NT2/D1 (cell line): ENCODE measurements around the gene CDH13.
A peak's percentile ranks its signal among the peaks of the same experiment; 100 is the strongest.

Source experiments
- DNase-seq: peaks from one replicate; pipeline ENCODE4 v3.0.0-alpha.2; 2011; ENCODE audit warnings: low read depth, low spot score
- H3K27me3 ChIP-seq: 2 replicates; pipeline ENCODE4 v1.6.0; 2011; ENCODE audit warnings: mild to moderate bottlenecking; ENCODE audit not compliant: insufficient read length, insufficient read depth
- H3K36me3 ChIP-seq: 2 replicates; pipeline ENCODE4 v1.6.1; 2011; ENCODE audit warnings: mild to moderate bottlenecking, low read length, mixed read lengths; ENCODE audit not compliant: insufficient read depth, insufficient read length
- H3K4me1 ChIP-seq: 2 replicates; pipeline ENCODE4 v1.5.1; 2011; ENCODE audit not compliant: insufficient read depth, insufficient read length
- H3K4me3 ChIP-seq: 2 replicates; pipeline ENCODE4 v1.5.1; 2011; ENCODE audit warnings: low read depth; ENCODE audit not compliant: insufficient read length
- H3K9ac ChIP-seq: 2 replicates; pipeline ENCODE4 v1.6.0; 2011; ENCODE audit warnings: low read depth; ENCODE audit not compliant: insufficient read length
- H3K9me3 ChIP-seq: 2 replicates; pipeline ENCODE4 v1.5.1; 2011; ENCODE audit warnings: mild to moderate bottlenecking, low read length; ENCODE audit not compliant: insufficient read depth
- SUZ12 ChIP-seq: IDR thresholded peaks from 2 replicates; pipeline ENCODE4 v1.6.1; 2011; ENCODE audit not compliant: insufficient read length, insufficient read depth; ENCODE audit errors: extremely low read depth
- YY1 ChIP-seq: IDR thresholded peaks from 2 replicates; pipeline ENCODE4 v1.6.1; 2011; ENCODE audit not compliant: insufficient read length, insufficient read depth
- ZNF274 ChIP-seq: IDR thresholded peaks from 2 replicates; pipeline ENCODE4 v1.6.1; 2011; ENCODE audit warnings: mild to moderate bottlenecking, low read depth, low read length

The CDH13 gene

DNA sequence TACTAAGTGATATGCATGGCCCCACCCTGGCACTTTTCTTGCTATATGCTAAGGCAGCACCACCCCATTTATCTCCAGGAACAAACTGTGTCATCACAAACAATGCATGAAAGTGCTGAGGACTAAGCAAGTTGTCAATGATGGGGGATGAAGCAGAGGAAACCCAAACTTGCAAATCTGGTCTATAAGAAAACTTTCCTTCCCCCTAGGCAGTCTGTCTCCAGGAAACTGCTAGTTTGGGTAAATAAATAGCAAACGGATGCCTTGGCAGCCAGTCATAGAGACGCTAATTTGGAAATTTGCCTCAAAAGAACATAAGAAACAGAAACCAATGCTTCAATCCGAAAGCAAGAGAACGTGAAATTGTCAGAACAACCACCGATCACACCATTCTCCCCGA, 1175.4 kb downstream of the CDH13 start:
- no peak for TF ChIP-seq ZNF274
- no peak for TF ChIP-seq YY1
- TF ChIP-seq SUZ12 = no peak
- Histone ChIP-seq H3K9ac (no peak overlapping the region), H3K9me3 (no peaks in the 10 kb centered on the region), H3K36me3 (no peaks in the 10 kb centered on the region), H3K4me1 (no peaks in the 10 kb centered on the region), H3K4me3 (no peak overlapping the region), H3K27me3 (no peaks in the 10 kb centered on the region)
- DNase-seq = peak; percentile 57

DNA sequence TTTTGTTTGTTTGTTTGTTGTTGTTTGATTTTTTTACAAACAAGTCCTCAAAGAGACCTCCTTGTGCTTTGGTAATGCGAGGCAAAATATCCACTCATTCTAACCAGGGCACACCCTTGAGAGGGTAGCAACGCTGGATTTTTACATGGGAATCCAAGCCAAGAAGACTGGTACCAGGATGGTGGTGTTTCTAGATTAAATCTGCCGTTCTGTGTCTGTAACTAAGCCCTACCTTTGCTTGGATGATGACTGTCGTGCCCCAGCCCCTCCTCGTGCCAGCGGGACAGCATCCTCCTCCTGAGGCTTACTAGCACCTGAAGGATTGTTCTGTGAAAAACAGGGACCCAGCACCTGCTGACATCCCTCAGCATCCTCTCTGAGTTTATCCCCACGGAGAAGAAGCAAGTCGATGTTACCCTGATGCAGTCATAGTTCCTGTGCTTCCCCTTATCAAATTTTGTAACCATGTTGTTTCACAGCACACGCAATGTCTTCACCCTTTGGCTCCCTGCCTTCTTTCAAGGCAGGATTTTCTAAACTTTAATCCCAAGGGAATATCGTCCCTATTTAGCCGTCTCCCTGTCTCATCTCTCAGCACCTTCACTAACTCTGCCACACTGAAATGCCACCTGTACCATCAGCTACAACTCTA, 1175.9 kb downstream of the CDH13 start:
- TF ChIP-seq SUZ12 (no peak), ZNF274 (no peak), YY1 (no peak)
- H3K4me1 ChIP-seq = no peaks in the 10 kb centered on the region
- H3K4me3 ChIP-seq = no peak overlapping the region
- DNase-seq = no peak
- H3K36me3 ChIP-seq = no peaks in the 10 kb centered on the region
- H3K27me3 ChIP-seq = no peaks in the 10 kb centered on the region
- H3K9ac ChIP-seq = no peak overlapping the region
- no peaks in the 10 kb centered on the region for H3K9me3 ChIP-seq

DNA sequence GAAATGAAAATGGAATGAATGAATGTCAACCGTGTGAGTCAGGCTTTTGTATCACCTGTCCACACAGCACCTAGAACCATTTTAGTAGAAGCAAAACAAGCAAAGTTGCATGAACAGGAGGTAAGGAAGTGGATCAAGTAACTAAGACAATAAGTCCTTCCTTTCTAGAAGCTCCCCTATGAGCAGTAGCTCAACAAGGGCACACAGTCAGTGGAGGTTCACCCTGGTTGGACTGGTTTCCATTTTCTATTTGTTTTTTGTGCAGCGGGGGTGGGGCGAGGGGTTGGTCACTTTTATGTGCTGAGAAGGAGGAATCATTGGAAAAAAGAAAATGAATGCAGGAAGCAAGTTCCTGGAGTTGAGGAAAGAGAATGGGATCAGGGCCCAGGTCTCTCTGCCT, 1177.0 kb downstream of the CDH13 start:
- Histone ChIP-seq H3K9me3 (no peaks in the 10 kb centered on the region), H3K36me3 (peaks cover 3% of the 10 kb centered on the region), H3K9ac (no peak overlapping the region), H3K27me3 (no peaks in the 10 kb centered on the region), H3K4me1 (no peaks in the 10 kb centered on the region), H3K4me3 (no peak overlapping the region)
- TF ChIP-seq YY1 = no peak
- TF ChIP-seq ZNF274 = no peak
- no peak for TF ChIP-seq SUZ12
- DNase-seq = no peak

DNA sequence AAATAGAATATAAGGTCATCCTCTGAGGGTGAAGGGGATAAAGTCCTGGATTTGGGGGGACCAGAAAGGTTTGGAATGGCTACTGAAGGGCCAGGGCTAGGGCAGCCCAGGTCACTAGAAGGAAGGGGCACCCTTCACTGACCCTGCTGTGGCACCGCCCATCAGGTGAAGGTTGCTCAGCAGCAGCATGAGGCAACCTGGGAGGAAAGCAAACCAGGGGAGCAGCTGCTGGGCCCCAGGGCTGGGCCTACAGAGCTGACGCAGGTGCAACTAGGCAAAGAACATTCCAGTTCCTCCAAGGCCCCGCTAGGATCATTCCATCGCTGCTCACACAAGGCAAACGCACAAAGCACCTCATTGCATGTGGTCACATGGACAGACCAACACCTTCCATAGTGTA, 1177.6 kb downstream of the CDH13 start:
- Histone ChIP-seq H3K27me3 (no peaks in the 10 kb centered on the region), H3K4me1 (no peaks in the 10 kb centered on the region), H3K4me3 (no peak overlapping the region), H3K9ac (no peak overlapping the region), H3K9me3 (no peaks in the 10 kb centered on the region), H3K36me3 (peaks cover 4% of the 10 kb centered on the region)
- DNase-seq = no peak
- TF ChIP-seq SUZ12 = no peak
- no peak for TF ChIP-seq ZNF274
- TF ChIP-seq YY1 = no peak

DNA sequence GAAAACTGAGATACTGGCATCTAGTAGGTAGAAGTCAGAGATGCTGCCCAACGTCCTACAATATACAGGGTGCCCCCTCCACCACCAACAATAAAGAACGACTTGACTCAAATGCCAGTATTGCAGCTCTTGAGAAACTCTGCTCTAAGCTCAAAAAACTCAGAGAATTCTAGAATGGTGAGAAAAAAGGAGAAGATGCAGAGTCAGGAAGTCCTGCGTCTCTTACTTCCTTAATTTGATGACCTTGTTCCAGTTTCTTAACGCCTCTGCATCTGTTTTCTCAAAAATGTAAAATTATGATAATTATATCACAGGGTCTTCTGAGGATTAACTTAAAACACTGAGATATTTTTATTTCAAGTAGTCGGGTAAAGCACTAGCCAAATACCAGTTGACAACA, 1179.3 kb downstream of the CDH13 start:
- H3K36me3 ChIP-seq = peaks cover 19% of the 10 kb centered on the region
- DNase-seq = no peak
- no peaks in the 10 kb centered on the region for H3K9me3 ChIP-seq
- H3K4me3 ChIP-seq = no peak overlapping the region
- TF ChIP-seq ZNF274 (no peak), SUZ12 (no peak), YY1 (no peak)
- no peaks in the 10 kb centered on the region for H3K27me3 ChIP-seq
- no peak overlapping the region for H3K9ac ChIP-seq
- no peaks in the 10 kb centered on the region for H3K4me1 ChIP-seq

DNA sequence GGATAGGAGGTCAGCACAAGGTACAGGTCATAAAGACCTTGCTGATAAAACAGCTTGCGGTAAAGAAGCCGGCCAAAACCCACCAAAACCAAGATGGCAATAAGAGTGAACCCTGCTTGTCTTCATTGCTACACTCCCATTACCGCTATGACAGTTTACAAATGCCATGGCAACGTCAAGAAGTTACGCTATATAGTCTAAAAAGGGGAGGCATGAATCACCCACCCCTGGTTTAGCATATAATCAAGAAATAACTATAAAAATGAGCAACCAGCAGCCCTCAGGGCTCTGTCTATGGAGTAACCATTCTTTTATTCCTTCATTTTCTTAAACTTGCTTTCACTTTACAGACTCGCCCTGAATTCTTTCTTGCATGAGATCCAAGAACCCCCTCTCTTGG, 1180.0 kb downstream of the CDH13 start:
- Histone ChIP-seq H3K27me3 (no peaks in the 10 kb centered on the region), H3K4me3 (no peak overlapping the region), H3K9me3 (no peaks in the 10 kb centered on the region), H3K9ac (no peak overlapping the region), H3K36me3 (peaks cover 26% of the 10 kb centered on the region), H3K4me1 (no peaks in the 10 kb centered on the region)
- DNase-seq = no peak
- TF ChIP-seq SUZ12 = no peak
- no peak for TF ChIP-seq YY1
- no peak for TF ChIP-seq ZNF274

DNA sequence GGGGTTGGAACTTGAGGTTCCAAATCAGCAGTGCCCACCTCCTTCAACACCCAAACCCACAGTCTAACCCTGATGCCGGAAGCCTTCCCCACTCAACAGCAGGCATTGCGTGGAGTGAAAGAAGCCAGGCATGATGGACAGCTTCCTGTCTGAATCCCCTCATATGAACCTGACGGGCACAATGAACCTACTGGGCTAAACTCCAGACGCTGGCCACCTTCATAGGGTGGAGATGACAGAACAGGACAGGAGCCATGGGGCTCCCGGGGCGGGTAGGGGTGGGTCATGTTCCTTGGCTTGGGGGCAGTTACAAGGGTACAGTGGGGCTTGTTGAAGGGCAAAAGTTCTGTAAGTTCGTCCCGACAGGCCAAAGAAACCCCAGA, 1180.5 kb downstream of the CDH13 start:
- Histone ChIP-seq H3K9ac (no peak overlapping the region), H3K27me3 (no peaks in the 10 kb centered on the region), H3K4me1 (no peaks in the 10 kb centered on the region), H3K4me3 (no peak overlapping the region), H3K36me3 (peaks cover 31% of the 10 kb centered on the region), H3K9me3 (no peaks in the 10 kb centered on the region)
- TF ChIP-seq ZNF274 (no peak), SUZ12 (no peak), YY1 (no peak)
- no peak for DNase-seq

DNA sequence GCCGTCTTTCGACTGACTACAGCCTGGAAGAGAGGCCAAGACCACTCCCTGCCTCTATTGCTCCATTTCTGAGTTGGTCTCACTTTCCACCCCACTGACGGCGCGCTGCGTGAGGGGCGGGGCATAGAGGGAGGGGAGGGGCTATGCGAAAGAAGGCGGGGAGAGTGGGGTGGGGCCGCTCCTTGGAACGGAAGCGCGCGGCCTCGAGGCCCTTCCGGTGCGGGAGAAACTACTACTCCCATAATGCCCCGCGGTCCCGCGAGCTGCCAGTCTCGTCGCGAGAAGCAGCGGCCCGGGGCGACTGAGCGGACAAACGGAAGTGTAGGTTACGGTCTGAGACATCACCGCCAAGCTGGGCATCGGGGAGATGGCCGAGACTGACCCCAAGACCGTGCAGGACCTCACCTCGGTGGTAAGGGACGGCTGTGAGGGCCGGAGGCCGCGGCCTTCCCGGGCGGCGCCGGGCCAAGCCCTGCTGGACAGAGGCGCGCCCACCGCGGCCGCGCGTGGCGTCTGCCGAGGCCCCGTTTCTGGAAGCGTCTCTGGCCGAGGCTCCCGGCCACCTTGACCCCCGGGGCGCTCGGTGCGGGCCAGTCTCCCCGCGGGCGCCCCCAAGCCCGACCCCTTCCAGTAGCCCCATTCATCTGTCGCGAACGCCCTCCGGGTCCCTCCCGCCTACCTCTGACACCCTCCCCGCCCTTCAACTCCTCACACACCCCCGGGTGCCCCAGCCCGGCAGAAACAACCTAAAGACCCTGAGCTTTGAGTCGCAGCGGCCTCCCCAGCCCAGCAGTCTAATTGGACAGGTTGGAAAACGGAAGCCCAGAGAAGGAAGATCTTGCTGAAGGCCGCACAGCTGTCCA, 1181.2 kb downstream of the CDH13 start, which contains the start of gene HSBP1:
HSBP1 (plus strand) TSS at position 269 of the 863 bp plus-strand sequence; CDS start at position 368, 99 bp downstream.
- Histone ChIP-seq H3K36me3 (peaks cover 38% of the 10 kb centered on the region), H3K4me1 (no peaks in the 10 kb centered on the region), H3K9me3 (no peaks in the 10 kb centered on the region), H3K27me3 (no peaks in the 10 kb centered on the region), H3K4me3 (peak within 1 kb of the TSS; percentile 96), H3K9ac (peak within 1 kb of the TSS; percentile 94)
- no peak for TF ChIP-seq ZNF274
- no peak for TF ChIP-seq YY1
- no peak for TF ChIP-seq SUZ12
- peak; percentile 87 for DNase-seq
